GM18873 (cell line): ENCODE data around the gene OR52E6.

Source experiments
- ATAC-seq: cut with Tn5 transposase; IDR thresholded peaks from one replicate; pipeline ENCODE4 v1.9.1; 2021; ENCODE audit warnings: mild to moderate bottlenecking, moderate library complexity, moderate number of reproducible peaks; ENCODE audit not compliant: unreplicated experiment, low FRiP score

The OR52E6 gene

GRCh38 chr11:5841797-5842196 is at the start of gene OR52E6:
Gene OR52E6, minus strand, starts transcription at chr11:5841897. Its CDS starts 0 bp downstream, at chr11:5841897.
- no peak for ATAC-seq

- no peak for ATAC-seq
Observed at GRCh38 chr11:5891216-5891800, 49.6 kb upstream of the OR52E6 start.

DNA sequence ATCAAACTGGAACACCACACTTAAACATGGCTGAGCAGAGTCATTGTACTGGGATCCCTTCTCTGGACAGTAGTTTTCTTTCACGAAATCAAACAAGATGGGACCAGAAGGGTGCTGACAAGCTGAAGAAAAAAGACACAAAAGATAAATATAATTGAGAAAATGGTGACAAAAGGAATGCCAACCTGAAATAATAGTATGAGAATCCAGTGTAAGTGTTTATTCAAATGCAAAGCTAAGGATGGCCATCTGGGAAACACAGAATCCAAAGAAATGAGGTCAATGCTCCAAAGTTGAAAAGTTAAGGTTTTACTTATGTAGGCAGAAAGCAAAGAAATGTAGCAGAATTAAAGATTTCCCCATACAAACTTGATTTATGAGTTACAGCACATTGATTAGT is 46.0 kb upstream of the OR52E6 start:
- no peak for ATAC-seq

DNA sequence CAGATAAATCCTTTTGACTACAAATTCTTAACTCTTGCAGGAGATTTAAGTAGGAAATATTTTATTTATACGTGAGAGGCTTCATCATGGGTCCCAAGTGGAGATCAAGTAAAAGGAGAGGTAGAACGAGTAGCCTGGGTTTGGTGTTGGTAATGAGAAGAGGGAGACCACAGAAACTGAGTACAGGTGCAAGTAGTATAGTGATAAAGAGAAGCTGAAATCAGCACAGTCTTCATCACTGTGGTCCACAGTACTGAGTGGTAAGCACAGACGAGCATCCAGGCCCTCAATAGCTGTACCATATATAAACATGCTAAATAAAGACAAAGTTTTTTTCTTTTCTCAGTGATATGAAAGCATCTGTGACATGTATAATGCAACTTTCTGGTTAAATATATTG is 45.5 kb upstream of the OR52E6 start:
- no peak for ATAC-seq

DNA sequence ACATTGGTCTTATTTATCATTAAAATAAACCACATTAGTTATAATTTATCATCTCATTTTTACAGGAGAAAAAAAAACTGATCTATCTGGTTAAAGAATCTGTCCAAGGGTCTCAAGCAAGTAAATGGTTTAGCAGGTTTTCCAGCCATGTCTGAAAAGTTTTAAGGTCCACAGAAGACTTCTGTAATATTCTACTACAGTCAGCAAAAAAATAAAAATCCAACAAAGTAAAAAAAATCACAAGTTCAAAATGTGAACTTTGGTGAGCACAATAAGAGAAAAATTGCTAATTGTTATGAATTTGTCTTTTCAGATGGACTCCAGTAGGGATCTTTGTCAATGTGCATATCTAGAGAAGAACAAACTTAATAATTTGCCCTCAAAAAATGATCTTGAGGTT is 40.1 kb upstream of the OR52E6 start:
- ATAC-seq: no peak

DNA sequence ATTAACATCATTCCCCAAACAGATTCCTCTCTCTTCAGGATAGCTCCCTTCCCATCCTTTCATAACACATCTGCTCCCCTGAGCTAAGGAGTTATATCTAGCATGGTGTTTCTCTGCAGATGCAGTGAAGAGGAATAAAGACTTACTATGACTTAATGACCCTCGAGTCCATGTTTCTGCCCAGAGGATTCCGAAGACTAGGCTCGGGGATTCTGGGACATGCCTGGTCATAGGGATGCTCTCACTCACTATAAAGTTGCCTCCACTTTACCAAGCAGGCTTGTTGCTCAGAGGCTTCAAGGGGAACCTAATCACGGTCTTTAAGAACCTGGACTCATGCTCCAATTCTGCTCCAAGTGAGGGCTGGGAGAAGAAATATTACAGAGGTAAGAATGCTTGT is 38.6 kb upstream of the OR52E6 start, which contains the start of gene OR52E4:
OR52E4 (plus strand) TSS at position 301 of the 400 bp plus-strand sequence. CDS start 3,664 bp downstream, outside the sequence.
- ATAC-seq: no peak

DNA sequence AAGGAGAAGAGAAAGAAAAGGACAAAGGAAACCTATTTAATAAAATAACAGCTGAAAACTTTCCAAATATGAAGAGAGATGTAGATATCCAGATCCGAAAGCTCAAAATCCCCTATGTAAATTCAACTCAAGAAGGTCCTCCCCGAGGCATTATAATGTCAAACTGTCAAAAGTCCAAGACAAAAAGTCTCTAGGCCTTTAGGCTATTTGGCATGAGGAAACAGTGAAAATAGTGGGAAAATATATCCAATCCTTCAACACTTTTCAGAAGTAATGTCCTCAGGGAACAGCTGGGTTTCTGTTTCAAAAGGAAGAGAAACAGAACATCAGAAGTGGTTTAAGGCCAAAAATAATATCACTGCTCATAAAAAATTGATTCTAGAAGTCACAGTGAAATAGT is 36.9 kb upstream of the OR52E6 start:
- ATAC-seq: no peak

GRCh38 chr11:5865826-5866225 is 24.1 kb upstream of the OR52E6 start:
- ATAC-seq: no peak

DNA sequence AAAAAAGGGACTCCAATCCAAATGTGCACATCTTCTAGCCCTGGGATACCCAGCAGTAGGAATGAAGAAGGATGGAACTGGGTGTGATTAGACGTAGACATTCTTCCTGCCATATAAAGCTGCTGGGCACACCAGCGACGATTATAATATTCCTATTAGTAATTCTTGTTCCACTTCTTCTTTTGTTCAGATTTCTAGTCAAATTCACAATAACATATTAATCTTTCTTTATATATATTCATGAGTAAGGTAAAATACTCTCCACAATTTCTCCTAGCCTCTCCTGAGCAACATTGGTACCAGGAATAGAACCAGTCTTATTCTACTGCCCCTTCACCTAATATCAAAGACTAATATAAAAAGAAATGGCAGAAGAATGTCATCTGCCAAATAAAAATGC is 15.9 kb upstream of the OR52E6 start, which contains the start of gene OR52E8:
OR52E8 (minus strand) TSS at position 101 of the 400 bp plus-strand sequence; CDS start at position 101, 0 bp downstream.
- ATAC-seq: no peak

- no peak for ATAC-seq
Observed at GRCh38 chr11:5851002-5851401, 9.3 kb upstream of the OR52E6 start.

GRCh38 chr11:5847711-5848110 is 6.0 kb upstream of the OR52E6 start:
- no peak for ATAC-seq

- ATAC-seq: no peak
Observed at GRCh38 chr11:5846701-5847100, 5.0 kb upstream of the OR52E6 start.

DNA sequence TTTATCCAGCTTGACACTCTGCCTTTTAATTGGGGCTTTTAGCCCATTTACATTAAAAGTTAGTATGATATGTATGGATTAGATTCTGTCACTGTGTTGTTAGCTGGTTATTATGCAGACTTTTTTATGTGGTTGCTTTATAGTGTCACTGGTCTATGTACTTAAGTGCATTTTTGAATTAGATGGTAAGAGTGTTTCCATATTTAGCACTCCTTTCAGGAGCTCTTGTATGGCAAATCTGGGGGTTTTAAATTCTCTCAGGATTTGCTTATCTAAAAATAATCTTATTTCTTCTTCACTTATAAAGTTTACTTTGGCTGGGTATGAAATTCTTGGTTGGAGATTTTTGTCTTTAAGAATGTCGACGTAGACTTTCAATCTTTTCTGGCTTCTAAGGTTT is 4.0 kb downstream of the OR52E6 start:
- ATAC-seq: no peak

DNA sequence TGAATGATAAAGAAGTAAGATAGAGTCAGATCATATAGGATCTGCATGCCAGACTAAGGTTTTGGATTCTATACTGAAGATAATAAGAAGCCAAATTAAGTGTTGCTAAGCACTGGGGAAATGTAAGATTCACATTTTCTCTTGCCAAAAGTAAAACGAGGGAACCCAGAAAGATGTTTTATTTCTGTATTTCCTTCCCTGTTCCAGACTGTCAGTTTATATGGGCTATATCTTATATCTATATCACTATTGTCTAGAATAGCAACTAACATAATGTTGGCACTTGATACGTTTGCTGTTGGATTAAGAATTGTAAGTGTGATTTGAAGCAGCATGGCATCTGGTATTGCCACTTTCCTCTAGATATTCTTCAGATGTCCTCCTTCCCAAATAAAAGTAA is 8.3 kb downstream of the OR52E6 start:
- no peak for ATAC-seq

DNA sequence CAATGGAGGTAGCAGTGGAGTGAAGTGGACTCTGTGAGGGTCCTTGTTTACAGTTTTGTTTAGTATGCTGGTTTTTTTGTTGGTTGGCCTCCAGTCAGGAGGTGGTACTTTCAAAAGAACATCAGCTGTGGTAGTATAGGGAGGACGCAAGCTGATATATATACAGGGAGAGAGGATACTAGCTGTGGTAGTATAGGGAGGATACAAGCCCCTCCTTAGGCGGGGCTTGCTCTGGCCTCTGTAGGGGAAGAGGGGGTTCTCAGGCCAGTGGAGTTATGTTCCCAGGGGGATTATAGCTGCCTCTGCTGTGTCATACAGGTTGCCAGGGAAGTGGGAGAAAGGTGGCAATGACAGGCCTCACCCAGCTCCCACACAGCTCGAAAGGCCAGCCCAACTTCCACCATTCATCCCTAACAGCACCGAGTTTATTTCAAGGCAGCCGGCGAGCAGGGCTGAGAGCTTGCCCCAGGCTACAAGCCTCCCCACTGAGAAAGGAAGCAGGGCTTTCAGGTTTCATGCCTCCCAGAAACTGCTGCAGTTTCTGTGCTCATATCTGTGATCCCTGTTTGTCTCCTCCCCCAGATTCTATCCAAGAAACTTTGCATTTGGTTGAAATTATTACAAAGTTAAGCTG is 10.4 kb downstream of the OR52E6 start:
- ATAC-seq: no peak

DNA sequence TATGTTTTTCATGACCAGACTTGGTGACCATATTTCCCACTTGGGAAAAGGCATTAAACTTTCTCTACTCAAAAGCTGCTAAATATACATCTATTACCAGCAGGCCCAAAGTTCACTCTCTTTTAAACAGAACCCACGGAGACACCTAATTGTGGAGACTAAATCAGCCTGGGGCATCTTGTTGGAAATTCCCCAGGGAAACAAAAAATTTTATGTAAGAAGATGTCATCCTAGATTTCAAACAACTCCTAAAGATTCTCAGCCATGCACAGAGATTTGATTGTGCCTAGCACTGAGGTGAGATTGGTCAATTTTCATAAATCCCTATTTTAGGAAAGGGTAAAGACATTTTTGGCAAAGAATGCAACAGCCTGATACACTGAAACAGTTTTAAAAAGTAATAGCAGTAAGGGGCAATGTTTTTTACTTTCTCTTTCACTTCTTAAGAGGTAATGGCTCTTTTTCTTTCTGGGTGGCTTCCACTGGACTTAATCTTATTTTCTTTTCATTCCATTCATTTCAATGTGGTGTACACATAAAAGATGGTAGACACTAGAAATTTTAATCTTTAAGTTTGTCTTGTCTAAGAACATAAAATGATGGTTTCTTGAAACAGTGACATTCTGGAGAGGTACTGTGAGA is 23.3 kb downstream of the OR52E6 start:
- no peak for ATAC-seq

DNA sequence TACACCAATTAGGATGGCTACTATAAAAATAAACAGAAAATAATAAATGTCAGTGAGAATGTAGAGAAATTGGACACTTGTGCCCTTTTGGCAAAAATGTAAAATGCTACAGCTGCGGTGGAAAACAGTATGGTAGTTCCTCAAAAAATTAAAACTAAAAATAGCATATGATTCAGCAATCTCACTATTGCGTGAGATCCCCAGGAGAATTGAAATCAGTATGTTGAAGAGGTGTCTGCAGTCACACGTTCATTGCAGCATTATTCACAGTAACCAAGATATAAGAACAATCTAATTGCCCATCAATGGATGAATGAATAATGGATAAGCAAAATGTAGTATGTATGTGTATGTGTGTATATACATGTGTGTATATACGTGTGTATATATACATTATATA is 26.2 kb downstream of the OR52E6 start:
- no peak for ATAC-seq

GRCh38 chr11:5809905-5810795 is 31.5 kb downstream of the OR52E6 start:
- no peak for ATAC-seq

DNA sequence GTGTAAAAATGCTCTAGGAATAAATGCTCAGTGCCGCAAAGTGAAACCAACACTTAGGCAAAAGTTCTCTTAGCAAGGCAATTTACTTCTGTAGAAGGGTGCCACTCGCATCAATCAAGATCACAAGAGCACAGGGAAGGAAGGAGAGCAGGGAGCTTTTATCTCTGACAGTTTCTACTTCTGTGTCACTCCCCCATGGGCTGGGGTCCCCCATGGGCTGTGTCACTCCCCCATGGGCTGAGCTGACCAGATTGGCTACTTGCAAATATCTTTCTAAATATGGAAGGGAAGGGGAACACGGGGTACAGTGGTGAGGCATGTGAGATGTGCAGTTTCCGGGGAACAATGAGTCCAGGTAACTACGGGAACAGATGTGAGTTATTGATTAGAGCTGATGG is 32.6 kb downstream of the OR52E6 start:
- no peak for ATAC-seq

DNA sequence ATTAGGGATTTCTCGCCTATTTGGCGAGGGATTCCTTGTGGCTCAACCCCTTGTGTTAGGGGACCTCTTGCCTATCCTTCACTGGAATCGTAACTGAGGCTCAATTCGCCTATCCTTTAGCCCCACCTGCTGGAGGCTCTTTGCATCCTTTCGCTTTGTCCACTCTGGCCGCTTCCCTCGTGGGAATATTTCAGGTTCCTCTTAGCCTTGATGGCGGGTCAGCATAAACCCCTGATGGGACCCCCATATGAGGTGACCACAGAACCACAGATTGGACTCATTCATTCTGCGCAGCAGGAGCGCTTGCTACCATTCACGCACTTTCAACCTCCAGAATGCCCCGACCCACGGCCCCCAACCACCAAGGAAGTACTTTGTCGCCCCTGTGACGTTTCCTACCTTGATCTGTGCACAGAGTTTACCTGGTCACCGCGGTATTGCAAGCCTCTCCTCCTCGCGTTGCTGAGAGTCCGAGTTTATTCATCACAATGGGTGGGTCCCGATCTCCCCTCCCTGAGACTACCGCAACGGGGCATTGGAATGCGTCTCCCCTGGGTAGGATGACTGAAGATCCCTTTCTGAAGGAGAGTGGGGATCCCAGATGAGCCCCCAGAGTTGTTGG is 33.1 kb downstream of the OR52E6 start, which contains the start of gene OR52N2:
OR52N2 (plus strand) TSS at position 425 of the 622 bp plus-strand sequence. CDS start 11,412 bp downstream, outside the sequence.
- peak; percentile 84 for ATAC-seq
